NCI-H774 (cell line): Measurements from ENCODE around the gene MED22.

ENCODE experiments used
- DNase-seq: peaks from one replicate; lab custom pipeline; 2025; lab: John Stamatoyannopoulos, UW

MED22 gene

DNA sequence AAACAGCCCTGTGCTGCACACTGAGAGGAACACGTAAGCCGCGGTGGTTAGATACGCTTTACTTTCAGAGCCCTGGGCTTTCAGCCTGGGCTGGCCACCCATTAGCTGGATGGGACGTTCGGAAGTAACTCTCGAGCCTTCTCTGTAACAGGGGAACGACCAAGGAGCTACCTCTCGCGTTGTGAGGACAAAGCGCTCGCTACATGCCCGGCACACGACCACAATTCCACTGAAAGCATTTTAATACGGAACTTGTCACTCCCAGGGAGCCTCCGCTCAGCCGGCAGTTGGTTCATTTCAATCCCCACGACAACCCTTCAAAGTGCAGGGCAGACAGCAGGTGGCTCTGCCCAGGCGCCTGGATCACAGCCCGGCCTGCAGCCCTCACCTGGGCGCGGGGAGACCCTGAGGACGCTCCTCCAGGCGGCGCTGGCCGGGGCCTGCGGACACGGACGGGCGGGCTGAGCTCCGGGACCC is 8.0 kb upstream of the MED22 start:
- no peak for DNase-seq

DNA sequence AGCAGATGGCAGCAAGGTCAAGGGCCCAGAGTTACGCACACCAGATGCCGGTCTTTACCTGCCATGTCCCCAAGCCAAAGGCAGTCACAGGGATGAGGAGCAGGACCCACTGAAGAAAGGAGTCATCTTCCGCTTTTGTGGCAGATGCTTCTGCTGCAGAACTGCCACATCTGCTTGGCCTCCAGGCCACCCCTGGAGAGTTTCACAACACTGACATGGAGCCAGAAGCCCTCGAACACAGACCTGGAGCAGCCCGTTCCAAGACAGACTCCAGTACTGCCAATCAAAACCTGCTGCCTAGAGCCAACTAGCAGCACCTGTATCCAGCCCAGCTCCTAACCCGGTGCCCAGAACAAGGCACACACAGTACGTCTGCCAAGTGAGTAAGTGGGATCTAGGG is 6.8 kb upstream of the MED22 start:
- DNase-seq, result no peak

DNA sequence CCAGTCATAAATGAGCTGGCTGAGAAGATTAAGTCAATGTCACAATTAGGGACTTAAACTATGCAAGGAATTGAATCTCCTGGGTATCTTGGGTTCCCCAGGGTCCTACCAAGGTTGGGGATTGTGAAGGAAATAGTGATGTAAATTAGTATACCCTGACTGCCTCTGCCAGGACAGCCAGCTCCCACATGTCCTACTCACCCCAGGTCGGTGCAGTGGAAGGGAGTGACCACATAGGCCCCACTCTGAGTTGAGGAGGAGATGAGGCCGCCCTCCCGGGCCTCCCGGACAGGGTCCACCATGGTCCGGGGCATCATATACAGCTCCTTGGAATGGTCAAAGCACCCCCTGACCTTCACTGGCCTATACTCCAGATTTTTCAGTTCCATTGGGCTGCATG is 5.6 kb upstream of the MED22 start:
- no peak for DNase-seq

DNA sequence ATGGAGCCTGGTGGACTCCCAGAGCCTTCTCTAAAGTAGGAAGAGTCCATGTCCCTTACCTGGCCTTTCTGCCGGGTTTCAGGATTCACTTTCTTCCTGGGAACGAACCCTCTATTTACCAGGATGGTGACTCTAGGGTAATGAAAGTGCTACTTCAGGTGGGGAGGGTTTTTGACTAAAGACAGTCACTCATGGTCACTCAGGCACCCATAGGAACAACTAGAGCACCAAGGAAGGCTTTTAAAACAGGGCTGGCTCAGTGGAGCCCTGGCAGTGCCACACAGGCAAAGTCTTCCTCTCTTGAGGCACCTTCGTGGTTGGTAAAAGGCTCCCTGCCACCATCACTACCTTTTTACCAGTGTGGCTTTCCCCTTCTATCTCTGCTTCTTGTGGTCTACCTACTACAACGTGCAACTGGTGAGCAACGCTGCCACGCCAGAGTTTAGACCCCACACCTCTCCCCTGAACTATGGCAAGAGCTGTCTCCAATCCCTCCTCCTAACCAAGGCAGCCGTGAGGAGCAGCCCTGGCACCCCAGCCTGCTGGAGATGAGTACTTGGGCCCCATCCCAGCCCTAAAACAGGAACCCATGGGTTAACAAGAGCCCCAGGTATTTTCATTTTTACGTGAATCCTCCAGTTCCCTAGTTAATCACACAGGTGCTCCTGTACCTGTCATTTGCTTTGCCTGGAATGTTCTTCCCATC is 4.9 kb upstream of the MED22 start:
- DNase-seq, result no peak

DNA sequence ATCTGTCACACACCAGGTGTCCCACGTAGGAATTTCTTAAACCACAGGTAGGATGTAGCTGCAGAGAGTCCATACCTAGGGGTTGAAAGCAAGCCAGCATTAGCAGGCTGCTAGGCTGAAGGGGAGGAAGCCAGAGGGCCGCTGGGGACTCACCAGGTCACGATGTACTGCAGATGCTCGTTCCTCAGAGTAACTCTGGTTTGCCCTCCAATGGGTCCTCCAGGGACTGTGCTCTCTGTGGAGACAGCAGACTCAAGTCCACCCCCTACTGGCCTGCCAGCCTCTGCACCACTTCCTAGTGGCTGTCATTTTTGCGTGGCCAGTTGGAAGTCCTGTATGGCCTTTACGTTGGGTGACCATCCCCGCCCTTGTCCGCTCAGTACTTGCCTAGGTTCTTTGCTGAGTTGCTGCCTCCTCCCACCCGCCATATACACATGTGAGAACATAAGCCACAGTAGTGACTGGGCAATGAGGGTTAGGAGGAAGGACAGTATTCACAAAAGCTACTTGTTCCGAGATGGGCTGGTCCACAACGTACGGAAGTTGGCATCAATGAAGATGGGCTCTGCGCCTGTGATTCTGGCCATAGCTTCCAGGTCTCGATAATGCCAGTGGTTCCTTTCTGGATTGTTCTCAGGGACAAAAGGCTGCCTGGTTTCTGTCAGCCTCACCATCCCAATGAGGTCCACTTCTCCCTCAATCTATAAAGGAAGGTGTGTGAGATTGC is 4.1 kb upstream of the MED22 start:
- DNase-seq, result no peak

DNA sequence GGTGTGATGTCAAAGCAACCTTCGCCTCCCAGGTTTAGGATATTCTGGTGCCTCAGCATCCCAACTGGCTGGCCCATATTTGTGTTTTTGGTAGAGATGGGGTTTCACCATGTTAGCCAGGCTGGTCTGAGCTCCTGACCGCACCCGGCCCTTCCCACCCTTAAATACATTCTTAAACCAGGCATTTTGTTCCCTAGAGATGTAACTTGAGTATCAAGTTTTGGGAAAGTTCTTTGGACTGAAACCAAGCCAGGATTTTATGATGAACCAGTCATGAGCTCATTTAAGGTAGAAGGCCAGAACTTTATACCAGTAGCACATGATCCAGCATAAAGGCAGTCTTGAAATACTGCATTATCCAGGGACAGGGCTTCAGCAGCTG is 3.6 kb upstream of the MED22 start:
- no peak for DNase-seq

DNA sequence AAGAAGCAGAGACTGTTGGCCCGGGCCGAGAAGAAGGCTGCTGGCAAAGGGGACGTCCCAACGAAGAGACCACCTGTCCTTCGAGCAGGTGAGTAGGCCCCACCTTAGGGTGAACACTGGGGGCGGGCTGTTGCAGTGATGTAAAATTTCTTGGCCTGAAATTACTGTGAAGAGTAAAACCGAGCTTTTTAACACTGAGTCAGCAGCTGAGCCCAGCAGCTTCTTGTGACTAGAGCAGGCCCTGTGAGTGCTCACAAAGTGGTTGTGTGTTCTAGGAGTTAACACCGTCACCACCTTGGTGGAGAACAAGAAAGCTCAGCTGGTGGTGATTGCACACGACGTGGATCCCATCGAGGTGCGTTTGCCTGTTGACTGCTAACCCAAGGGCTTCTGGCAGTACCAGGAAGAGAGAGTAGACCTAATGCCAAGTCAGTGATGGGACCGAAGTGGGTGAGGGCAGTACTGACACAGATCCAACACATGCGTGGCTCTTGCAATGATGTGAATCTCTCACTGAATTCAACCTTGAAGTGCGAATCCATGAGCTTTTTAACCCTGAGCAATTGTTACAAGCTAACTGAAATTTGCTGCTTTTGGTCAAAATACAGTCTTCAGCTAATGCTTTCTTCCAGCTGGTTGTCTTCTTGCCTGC is 2.2 kb upstream of the MED22 start:
- no peak for DNase-seq

DNA sequence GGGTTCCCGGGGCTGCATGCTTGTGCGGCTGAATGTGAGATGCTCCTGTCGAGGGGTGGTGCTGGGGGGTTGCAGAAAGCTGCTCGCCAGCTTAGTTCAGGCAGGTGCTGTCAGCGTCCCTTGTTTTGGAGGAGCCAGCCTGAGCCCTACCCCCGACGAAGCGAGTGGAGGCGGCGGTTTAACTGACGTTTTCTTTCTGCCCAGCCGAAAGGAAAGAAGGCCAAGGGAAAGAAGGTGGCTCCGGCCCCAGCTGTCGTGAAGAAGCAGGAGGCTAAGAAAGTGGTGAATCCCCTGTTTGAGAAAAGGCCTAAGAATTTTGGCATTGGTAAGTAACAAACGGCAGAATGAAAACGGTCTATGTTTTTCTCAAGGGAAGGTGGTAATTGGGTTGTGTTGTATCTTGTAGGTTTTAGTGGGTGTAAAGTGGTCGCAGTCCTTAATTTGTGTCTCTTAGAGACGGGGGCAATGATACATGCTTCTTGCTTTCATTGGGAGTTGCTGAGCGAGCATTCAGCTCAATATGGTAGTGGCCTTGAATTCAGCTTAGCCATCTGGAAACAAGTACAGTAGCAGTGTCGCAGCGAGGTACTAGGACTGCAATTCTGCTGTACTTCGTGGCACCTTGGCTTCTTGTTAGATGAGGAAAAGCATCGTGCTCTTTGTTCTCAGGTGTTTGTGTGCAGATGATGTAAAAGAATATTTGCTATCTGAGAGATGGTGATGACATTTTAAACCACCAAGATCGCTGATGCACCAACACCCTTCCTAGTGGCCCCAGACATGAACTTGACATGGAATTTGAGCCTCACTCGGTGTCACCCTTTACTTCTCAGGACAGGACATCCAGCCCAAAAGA is 1.0 kb upstream of the MED22 start:
- DNase-seq, result no peak

DNA sequence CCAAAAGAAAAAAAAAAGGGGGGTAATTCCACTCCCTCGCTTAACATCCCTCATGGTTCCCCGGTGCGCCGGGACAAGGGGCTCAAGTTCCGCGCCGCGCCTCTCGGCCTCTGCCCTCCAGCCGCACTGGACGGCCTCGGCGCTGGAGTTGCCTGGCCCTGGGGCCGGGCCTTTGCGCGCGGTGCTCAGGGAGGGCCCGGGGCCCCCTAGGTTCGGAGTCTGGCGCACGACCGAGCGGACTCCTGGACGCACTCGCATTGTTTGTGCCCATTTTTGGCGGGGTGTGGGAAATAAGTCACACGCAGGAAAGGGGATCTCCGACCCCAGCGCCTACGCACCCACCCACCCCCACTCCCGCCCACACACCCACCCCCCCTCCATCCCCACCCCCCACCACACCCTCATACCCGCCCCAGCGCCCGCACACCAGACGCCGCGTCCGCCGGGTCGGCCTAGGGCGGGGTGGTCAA is 381 bp downstream of the MED22 start:
- peak; percentile 44 for DNase-seq

DNA sequence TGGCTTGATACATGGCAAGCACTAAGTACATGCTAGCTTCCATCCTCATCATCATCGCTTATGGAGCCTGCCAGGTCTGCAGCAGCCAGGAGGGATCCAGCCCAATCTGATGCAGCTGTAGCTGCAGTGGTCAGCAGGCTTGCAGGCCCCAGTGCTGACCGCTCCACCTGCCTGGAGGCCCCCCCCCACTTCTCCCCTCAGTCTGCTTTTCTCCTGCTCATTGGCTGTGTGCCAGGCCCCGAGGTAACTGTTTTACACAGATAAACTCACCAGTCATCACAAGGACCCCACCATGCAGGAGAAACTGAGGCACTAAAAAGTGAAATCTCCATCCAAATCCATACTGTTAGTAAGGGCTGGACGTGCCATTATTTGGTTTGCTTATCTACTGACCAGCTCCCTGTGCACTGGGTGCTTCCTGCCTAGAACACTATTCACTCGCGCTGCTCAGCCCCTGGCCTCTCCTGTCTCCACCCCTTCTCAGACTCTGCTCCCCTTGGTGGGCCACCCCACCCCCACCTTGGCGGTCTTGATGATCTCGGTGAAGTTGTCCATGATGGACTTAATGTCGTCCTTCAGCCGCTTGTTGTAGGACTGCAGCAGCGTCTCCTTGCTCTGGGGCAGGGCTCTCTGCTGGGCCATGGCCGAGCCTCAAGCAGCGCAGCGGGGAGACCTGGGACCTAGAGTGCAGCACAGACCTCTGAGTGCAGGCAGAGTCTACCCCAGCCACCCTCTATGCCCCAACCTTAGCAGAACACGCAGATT is 1.7 kb downstream of the MED22 start:
- no peak for DNase-seq

DNA sequence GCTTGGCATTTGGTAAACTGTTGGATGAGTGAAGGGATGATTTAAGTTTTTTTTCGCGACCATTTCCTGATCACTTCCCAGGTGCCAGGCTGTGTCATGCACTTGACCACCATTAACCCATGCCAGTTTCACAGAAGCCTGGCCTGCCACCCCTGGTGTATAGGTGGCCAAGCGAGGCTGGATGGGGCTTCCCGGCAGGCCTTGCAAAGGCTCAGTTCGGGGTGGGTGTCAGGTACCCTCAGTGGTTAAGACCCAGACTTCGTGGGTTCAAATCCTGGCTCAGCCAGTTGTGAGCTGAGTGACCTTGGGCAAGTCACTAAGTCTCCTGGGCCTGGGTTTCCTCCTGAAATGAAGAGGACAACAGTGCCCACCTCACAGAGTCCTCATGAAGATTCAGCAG is 2.3 kb downstream of the MED22 start:
- no peak for DNase-seq

DNA sequence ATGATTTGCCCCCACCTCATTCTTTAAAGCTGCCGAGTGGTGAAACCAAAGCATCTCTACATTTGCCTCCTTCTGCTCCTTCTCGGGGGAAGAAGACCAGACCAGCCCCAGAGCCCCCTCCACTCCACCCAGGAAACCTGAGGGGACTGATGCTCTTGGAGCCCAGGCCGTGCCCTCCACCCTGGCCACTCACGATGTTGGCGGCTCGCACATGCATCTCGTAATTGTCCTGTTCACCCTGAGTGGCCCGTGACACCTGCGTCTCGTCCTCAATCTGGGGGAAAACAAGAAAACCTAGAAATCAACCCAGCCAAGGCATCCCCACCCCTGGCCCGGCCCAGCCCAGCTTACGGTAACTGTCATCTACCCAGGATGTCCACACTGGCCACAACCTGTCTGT is 3.0 kb downstream of the MED22 start:
- DNase-seq, result no peak

DNA sequence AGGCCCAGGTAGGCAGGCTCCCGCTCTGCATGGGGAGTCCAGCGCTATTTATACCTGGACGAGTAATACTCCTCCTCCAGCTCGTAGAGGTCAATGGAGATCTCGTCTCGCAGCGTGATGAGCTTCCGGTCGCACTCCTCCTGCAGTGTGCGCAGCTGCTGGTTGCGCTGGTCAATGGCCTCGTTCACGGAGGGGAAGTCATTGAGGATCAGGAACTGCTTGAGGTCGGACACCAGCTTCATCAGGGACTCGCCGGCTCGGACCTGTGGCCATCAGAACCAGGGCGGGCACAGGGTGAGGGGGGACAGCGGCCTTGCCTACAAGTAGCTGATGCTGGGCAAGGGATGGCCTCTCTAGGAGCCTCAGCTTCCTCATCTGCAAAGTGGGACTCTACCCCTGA is 3.9 kb downstream of the MED22 start:
- no peak for DNase-seq

DNA sequence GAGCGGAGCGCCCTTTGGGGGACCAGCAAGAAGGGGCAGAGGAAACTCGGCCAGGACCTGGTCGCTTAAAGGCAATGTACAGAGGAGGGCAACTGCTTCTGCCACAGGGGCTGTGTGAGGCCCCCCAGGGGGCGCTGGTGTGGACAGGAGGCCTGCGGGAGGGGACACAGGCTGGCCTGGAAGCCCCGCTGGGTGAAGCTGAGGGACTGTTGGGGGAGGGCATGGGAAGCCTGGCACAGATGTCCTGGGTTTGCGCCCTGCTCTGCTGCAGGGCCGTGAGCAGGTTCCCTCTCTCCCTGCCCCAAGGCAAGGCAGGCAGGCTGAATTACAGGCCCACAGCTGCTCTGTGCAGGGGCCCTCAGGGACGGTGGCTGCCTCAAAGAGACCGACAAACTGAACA is 5.4 kb downstream of the MED22 start:
- DNase-seq, result no peak

DNA sequence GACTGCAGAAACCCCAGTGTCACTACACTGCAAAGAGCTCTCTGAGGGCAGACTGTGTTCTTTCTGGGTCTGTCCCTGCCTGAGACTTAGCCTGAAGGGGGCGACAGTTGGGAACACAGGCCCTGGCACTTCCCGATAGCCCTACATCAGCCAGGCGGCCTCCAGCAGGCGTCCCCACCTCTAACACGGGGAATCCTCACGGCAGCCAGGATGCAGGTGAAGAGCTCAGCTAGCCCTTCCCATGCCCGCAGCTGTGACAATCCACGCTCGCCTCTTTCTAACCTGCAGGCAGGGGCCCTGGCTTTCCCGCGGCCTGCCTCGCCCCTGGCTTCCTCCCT is 5.9 kb downstream of the MED22 start:
- no peak for DNase-seq

DNA sequence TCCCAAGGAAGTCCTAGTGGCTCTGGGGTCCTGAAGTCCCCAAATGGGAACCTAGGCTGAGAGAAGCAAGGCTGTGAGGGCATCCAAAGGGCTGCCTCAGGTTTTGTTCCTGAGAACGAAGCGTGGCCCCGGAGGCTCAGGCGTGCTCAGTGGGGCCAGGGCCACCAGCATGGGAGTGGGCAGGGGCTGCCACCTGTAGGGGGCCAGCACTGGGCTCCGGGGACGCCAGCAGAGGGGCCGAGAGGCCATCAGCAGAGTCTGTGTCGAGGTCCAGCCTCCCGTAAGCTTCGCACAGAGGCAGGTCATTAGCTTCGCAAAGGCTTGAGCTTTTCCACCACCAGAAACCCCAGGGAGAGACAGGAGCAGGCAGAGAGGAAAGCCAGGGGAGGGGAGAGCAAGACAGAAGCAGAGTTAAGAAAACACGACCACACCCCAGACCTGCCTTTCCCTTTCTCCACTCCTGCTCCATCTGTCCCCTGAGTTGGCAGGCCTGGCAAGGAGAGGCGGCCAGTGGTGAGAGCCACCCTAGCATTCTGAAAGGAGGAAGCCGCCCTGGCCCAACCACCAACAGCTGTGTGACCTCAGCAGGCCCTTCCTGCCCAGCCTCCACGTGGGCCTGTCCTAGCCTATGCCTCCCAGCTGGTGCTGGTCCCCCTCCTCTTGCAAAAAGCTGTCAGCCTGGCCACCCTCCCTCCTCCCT is 6.4 kb downstream of the MED22 start:
- no peak for DNase-seq

DNA sequence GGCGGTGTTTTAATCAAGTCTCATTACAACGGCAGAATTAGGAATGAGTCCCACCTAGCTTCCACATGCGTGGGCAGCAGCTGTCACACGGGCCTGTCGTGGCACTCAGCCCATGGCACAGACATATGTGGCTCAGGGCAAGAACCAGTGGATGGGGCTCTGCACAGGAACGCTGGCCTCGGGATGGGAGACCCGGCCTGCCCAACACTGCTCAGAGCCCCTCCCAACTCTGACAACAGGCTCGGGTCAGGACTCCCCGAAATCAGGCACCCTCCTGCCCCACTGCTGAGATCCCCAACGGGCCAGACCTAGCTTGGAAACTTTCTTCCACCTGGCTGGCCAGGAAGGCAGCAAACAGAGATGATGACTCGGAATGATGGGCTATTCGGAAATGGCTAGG is 7.0 kb downstream of the MED22 start:
- DNase-seq, result no peak

DNA sequence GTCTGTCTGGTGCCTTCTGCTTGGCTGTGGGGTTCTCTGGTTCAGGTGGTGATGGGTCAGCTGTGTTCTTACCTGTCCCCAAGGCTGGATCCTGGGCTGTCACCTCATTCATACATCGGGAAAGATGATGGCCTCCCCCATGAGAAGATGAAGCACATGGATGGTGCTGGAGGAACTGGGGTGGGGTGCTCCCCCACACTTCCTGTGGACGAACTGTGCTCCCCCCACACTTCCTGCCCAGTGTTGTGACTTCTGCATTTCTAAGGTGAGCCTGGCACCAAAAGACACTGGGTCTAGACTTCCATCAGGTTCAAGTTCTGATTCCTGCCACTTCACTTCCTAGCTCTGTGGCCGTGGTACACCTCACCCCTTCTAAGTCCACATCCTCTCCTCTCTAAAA is 7.7 kb downstream of the MED22 start:
- DNase-seq, result no peak

DNA sequence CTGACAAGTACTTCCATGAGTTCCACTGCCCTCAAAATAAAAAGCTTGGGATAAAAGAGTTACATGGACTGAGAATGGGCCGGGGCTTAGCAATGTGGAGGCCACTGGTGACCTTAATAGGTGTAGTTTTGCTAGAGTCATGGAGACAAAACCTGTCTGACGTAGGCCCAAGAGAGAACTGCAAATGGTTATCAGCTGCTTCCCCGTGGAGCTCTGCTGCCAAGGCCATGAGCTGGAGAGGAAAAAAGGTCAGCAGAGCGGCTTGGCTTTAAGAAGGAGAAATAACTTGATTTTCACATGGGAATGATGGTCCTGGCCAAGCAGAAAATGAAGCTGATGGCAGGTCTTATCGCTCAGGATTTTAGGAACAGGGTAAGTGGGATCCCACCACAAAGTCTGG is 8.3 kb downstream of the MED22 start:
- no peak for DNase-seq

DNA sequence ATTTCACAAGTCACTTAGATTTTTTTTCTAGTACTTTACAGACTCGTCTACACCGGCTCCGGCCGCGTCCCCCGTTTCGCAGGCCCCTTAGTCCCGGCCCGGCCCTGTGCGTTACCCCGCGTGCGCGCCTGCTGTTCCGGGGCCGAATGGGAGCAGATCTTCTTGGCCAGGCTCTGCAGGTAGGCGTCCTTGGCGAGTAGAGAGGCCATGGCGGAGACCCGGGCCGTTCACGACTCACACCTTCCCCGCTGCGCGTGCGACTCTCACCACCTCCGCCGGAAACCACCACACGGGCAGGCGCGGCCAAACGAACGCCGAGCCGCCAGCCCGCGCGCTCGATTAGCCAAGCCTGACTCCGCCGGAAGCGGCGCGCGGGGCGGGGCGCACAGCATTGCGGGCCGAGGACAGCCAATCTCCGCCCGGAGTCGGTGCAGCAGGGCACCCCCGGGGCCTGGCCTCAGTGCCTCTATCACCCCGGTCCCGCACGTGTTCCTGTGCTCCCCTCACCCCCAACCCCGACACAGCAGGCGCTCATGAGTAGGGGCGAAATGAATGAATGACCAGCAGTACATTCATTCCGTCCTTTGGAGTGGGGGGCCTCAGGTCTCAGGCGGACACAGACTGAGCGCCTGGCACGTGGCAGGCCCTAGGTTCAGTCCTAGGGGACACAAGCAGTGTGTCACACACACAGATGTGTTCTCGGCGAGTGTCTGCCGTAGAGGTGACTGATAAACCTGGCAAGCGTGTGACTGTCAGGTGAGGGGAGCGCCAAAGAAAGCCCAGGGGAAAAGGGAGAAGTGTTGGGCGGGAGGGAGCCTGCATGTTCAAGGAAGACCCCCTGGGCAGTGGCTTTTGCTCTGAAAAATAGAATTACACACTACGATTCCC is 11.8 kb downstream of the MED22 start, which contains the start of gene SURF6:
Gene SURF6 (minus strand): TSS at position 265 of the 888 bp plus-strand sequence. CDS start 56 bp downstream, at position 209.
- peak; percentile 96 for DNase-seq
